K562 (cell line): ENCODE results near the gene PHF1. TPM values are rescaled to one million over a fixed set of nuclear protein-coding genes. Genes with fewer than 3 reads are reported as not detected.

ENCODE experiments used
- ARID3A ChIP-seq: IDR thresholded peaks from 2 replicates; pipeline ENCODE4 v1.6.1; 2012; ENCODE audit warnings: low read depth, low read length, improper control_type of control experiment, borderline replicate concordance
- BRD9 ChIP-seq: fragments of 450-650 bp; IDR thresholded peaks from 2 replicates; pipeline ENCODE4 v1.6.1; 2018; ENCODE audit warnings: low read depth; ENCODE audit not compliant: partially characterized antibody
- CEBPZ ChIP-seq: fragments of 150-350 bp; IDR thresholded peaks from 2 replicates; pipeline ENCODE4 v1.6.1; 2014; ENCODE audit warnings: low read depth, mild to moderate bottlenecking, low read length, borderline replicate concordance
- DLX4 ChIP-seq: fragments of 250-450 bp; sonication (Bioruptor Pico); IDR thresholded peaks from 2 replicates; pipeline ENCODE4 v1.6.1; 2021; ENCODE audit warnings: mild to moderate bottlenecking
- E4F1 ChIP-seq: fragments of 250-450 bp; sonication (Bioruptor Pico); IDR thresholded peaks from 2 replicates; pipeline ENCODE4 v1.5.0; 2021; ENCODE audit warnings: mild to moderate bottlenecking, borderline replicate concordance
- FIP1L1 ChIP-seq: fragments of 200-400 bp; formaldehyde crosslinking; IDR thresholded peaks from 2 replicates; pipeline ENCODE4 v1.6.1; 2018; ENCODE audit warnings: mild to moderate bottlenecking, low read depth, low read length; ENCODE audit not compliant: poor library complexity, severe bottlenecking
- JUNB ChIP-seq: fragments of 450-650 bp; formaldehyde crosslinking; conservative IDR thresholded peaks from 2 replicates; pipeline ENCODE4 v1.4.0; 2020; ENCODE audit warnings: mild to moderate bottlenecking
- LCOR ChIP-seq: sonication (generic); formaldehyde crosslinking; IDR thresholded peaks from 2 replicates; pipeline ENCODE4 v1.8.0; 2022; ENCODE audit warnings: mild to moderate bottlenecking, missing genetic modification reagents
- MAZ ChIP-seq, 2 experiments: fragments of 450-650 bp in 1 of 2; sonication (generic) in 1 of 2; formaldehyde crosslinking; IDR thresholded peaks in 1 of 2; conservative IDR thresholded peaks in 1 of 2; 2 replicates each; pipeline versions ENCODE4 v1.4.0 to v1.5.0; 2020; ENCODE audit warnings: mild to moderate bottlenecking in 1 of 2, missing genetic modification reagents in 1 of 2
- MTA3 ChIP-seq: fragments of 450-650 bp; formaldehyde crosslinking; IDR thresholded peaks from 2 replicates; pipeline ENCODE4 v1.6.1; 2017; ENCODE audit warnings: mild to moderate bottlenecking, borderline replicate concordance
- NCOR1 ChIP-seq: fragments of 450-650 bp; IDR thresholded peaks from 2 replicates; pipeline ENCODE4 v1.6.1; 2016; ENCODE audit warnings: mild to moderate bottlenecking, moderate library complexity
- PTTG1 ChIP-seq: fragments of 450-650 bp; IDR thresholded peaks from 2 replicates; pipeline ENCODE4 v1.6.1; 2016; ENCODE audit warnings: low read depth, mild to moderate bottlenecking, missing genetic modification characterization, missing compliant biosample characterization
- SFPQ ChIP-seq: fragments of 200-400 bp; formaldehyde crosslinking; IDR thresholded peaks from 2 replicates; pipeline ENCODE4 v1.6.1; 2017; ENCODE audit warnings: mild to moderate bottlenecking, low read depth, low read length, moderate library complexity
- THRAP3 ChIP-seq: fragments of 450-650 bp; IDR thresholded peaks from 2 replicates; pipeline ENCODE4 v1.6.1; 2016; ENCODE audit warnings: mild to moderate bottlenecking, inconsistent platforms, borderline replicate concordance
- ZNF140 ChIP-seq: fragments of 250-450 bp; sonication (Bioruptor Pico); IDR thresholded peaks from 2 replicates; pipeline ENCODE4 v1.8.0; 2021; ENCODE audit warnings: moderate library complexity, mild to moderate bottlenecking, inconsistent platforms
- ZNF57 ChIP-seq: fragments of 450-650 bp; formaldehyde crosslinking; IDR thresholded peaks from 2 replicates; pipeline ENCODE4 v1.4.0; 2020; ENCODE audit warnings: mild to moderate bottlenecking, moderate library complexity
- polyA plus RNA-seq, 8 experiments: library from polyadenylated mRNA; depleted of rRNA in 4 of 8; stranded (reverse) in 5 of 8; unstranded in 3 of 8; fragments of >200 nt; fragmentation: Nextera tagmentation in 2 of 8; fragmentation: Illumina TruSeq in 1 of 8; extraction: Ambion mirVana in 2 of 8; extraction: Trizol in 1 of 8; gene quantifications; 2 replicates each; pipeline versions ENCODE4 v1.2.1 to v1.2.3, GENCODE V29; 2011 to 2014; ENCODE audit warnings: inconsistent platforms in 1 of 8, missing spikeins in 1 of 8
- total RNA-seq, 7 experiments: library from RNA; depleted of rRNA in 6 of 7; stranded (reverse); fragments of >200 nt in 6 of 7; fragmentation: Illumina TruSeq in 2 of 7; extraction: Trizol in 2 of 7; gene quantifications; 2 replicates each; pipeline versions ENCODE4 v1.2.1 to v1.2.3, GENCODE V29; 2011 to 2021; ENCODE audit warnings: low replicate concordance in 1 of 7

The PHF1 gene
- total and polyA plus RNA-seq, 9 of the 15 experiments (the other 6 are each of a cell fraction or from before 2014, with no cell fraction given): 3.7 to 64.2 (median 33.7) TPM

GRCh38 chr6:33420491-33421343 lies 9.9 kb downstream of the PHF1 start (continued):
- TF ChIP-seq CEBPZ: no peak
- no peak for TF ChIP-seq LCOR (CRISPR knock-in tag)
- TF ChIP-seq MTA3: no peak
- peak; percentile 46; the same call in 1 of the 2 replicates for TF ChIP-seq NCOR1
- no peak for TF ChIP-seq ZNF57
- no peak for TF ChIP-seq SFPQ
- TF ChIP-seq ZNF140 (CRISPR knock-in tag): no peak
- TF ChIP-seq MAZ (CRISPR knock-in tag; conservative IDR thresholded peaks at IDR 0.05 in 1 of 2, IDR thresholded peaks at IDR 0.05 in 1 of 2): peak in 1 of 2 experiments; percentile 52; a peak in 1 of 4 replicates
- peak; percentile 78; the same call in 1 of the 2 replicates for TF ChIP-seq THRAP3
- no peak for TF ChIP-seq PTTG1
- TF ChIP-seq BRD9: no peak
- no peak for TF ChIP-seq JUNB (CRISPR knock-in tag)
- TF ChIP-seq ARID3A: no peak
- no peak for TF ChIP-seq FIP1L1
- TF ChIP-seq DLX4: no peak
- no peak for TF ChIP-seq E4F1
